Ishikawa (cell line): ENCODE results near the gene HNRNPL.

Source experiments
- CEBPB ChIP-seq: IDR thresholded peaks from 2 replicates; pipeline ENCODE4 v1.6.1; 2012
- EGR1 ChIP-seq: IDR thresholded peaks from 2 replicates; pipeline ENCODE4 v1.6.1; 2012
- EP300 ChIP-seq: IDR thresholded peaks from 2 replicates; pipeline ENCODE4 v1.6.1; 2012; ENCODE audit warnings: borderline replicate concordance
- FOXM1 ChIP-seq: IDR thresholded peaks from 2 replicates; pipeline ENCODE4 v1.6.1; 2012; ENCODE audit warnings: low read depth, borderline replicate concordance
- MAX ChIP-seq: IDR thresholded peaks from 2 replicates; pipeline ENCODE4 v1.6.1; 2012
- NFIC ChIP-seq: IDR thresholded peaks from 2 replicates; pipeline ENCODE4 v1.6.1; 2012
- RAD21 ChIP-seq: IDR thresholded peaks from 2 replicates; pipeline ENCODE4 v1.6.1; 2012; ENCODE audit warnings: low read depth
- REST ChIP-seq: IDR thresholded peaks from 2 replicates; pipeline ENCODE4 v1.6.1; 2012; ENCODE audit warnings: low read depth, mild to moderate bottlenecking
- TAF1 ChIP-seq: IDR thresholded peaks from 2 replicates; pipeline ENCODE4 v1.6.1; 2012; ENCODE audit warnings: low read depth, mild to moderate bottlenecking
- TCF12 ChIP-seq: IDR thresholded peaks from 2 replicates; pipeline ENCODE4 v1.6.1; 2012; ENCODE audit warnings: low read depth
- TEAD4 ChIP-seq: IDR thresholded peaks from 2 replicates; pipeline ENCODE4 v1.6.1; 2012
- YY1 ChIP-seq: IDR thresholded peaks from 2 replicates; pipeline ENCODE4 v1.6.1; 2012; ENCODE audit warnings: low read depth
- ZBTB7A ChIP-seq: IDR thresholded peaks from 2 replicates; pipeline ENCODE4 v1.6.1; 2012; ENCODE audit warnings: low read depth
- TF ChIP-seq, protein P1 (sequence below): IDR thresholded peaks from 2 replicates; pipeline ENCODE4 v1.6.1; 2012

GRCh38 chr19:38834104-38834490, 15.7 kb downstream of the HNRNPL start:
- TF ChIP-seq REST (no peak), EP300 (no peak), RAD21 (no peak), CEBPB (no peak), TAF1 (no peak), ZBTB7A (no peak), TCF12 (no peak), MAX (no peak), FOXM1 (no peak), NFIC (no peak), YY1 (no peak), TEAD4 (no peak), EGR1 (no peak)
- TF ChIP-seq, protein P1, sequence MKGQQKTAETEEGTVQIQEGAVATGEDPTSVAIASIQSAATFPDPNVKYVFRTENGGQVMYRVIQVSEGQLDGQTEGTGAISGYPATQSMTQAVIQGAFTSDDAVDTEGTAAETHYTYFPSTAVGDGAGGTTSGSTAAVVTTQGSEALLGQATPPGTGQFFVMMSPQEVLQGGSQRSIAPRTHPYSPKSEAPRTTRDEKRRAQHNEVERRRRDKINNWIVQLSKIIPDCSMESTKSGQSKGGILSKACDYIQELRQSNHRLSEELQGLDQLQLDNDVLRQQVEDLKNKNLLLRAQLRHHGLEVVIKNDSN: no peak
